Neural cell (in vitro differentiated cells): ENCODE results near the gene RAD51B. TPM values are rescaled to one million over a fixed set of nuclear protein-coding genes. Genes with fewer than 3 reads are reported as not detected.

Experiments used
- H2AFZ ChIP-seq: fragments of 200-600, 300-800 bp; sonication (generic), shearing (Covaris generic); 2 replicates; pipeline ENCODE4 v1.6.0; 2014; ENCODE audit warnings: low read depth, mild to moderate bottlenecking, antibody characterized with exemption, low read length, moderate library complexity
- H3F3A ChIP-seq: fragments of 200-600 bp; shearing (Covaris generic); 2 replicates; pipeline ENCODE4 v1.6.1; 2016; ENCODE audit warnings: mild to moderate bottlenecking, moderate library complexity, mixed read lengths, antibody characterized with exemption, low read length; ENCODE audit not compliant: insufficient read depth, poor library complexity, severe bottlenecking
- H3K27ac ChIP-seq: fragments of 200-600, 300-800 bp; sonication (generic), shearing (Covaris generic); 2 replicates; pipeline ENCODE4 v1.5.1; 2014; ENCODE audit warnings: mild to moderate bottlenecking, low read length, moderate library complexity
- H3K27me3 ChIP-seq: fragments of 300-800, 200-600 bp; sonication (generic), shearing (Covaris generic); 2 replicates; pipeline ENCODE4 v1.6.0; 2014; ENCODE audit warnings: mild to moderate bottlenecking, low read depth, low read length, moderate library complexity; ENCODE audit not compliant: insufficient read depth
- H3K36me3 ChIP-seq: fragments of 300-800, 200-600 bp; sonication (generic), shearing (Covaris generic); 2 replicates; pipeline ENCODE4 v1.5.1; 2014; ENCODE audit warnings: mild to moderate bottlenecking, antibody characterized with exemption, low read length, moderate library complexity; ENCODE audit not compliant: insufficient read depth
- H3K4me2 ChIP-seq: fragments of 300-800, 200-600 bp; sonication (generic), shearing (Covaris generic); 2 replicates; pipeline ENCODE4 v1.6.0; 2014; ENCODE audit warnings: mild to moderate bottlenecking, low read length
- H3K4me3 ChIP-seq: fragments of 300-800, 200-600 bp; sonication (generic), shearing (Covaris generic); 2 replicates; pipeline ENCODE4 v1.5.1; 2014; ENCODE audit warnings: mild to moderate bottlenecking, low read length, moderate library complexity
- H3K79me2 ChIP-seq: fragments of 200-600 bp; shearing (Covaris generic); replicated peaks from 2 replicates; pipeline ENCODE4 v1.6.0; 2014; ENCODE audit warnings: mild to moderate bottlenecking, low read length, moderate library complexity; ENCODE audit not compliant: insufficient read depth
- H3K9ac ChIP-seq: fragments of 300-800, 200-600 bp; sonication (generic), shearing (Covaris generic); 2 replicates; pipeline ENCODE4 v1.6.1; 2016; ENCODE audit warnings: mild to moderate bottlenecking, low read length, mixed read lengths
- H3K9me2 ChIP-seq: fragments of 200-600 bp; shearing (Covaris generic); 2 replicates; pipeline ENCODE4 v1.6.1; 2016; ENCODE audit warnings: mild to moderate bottlenecking, low read length, mixed read lengths; ENCODE audit not compliant: insufficient read depth
- H3K9me3 ChIP-seq: fragments of 200-600, 300-800 bp; sonication (generic), shearing (Covaris generic); 2 replicates; pipeline ENCODE4 v1.6.1; 2016; ENCODE audit warnings: mild to moderate bottlenecking, mixed run types, low read length, moderate library complexity, mixed read lengths
- H4K20me1 ChIP-seq: fragments of 200-600 bp; shearing (Covaris generic); 2 replicates; pipeline ENCODE4 v1.6.1; 2016; ENCODE audit warnings: mild to moderate bottlenecking, mixed run types; ENCODE audit not compliant: insufficient read depth
- EP300 ChIP-seq: fragments of 450-650 bp; conservative IDR thresholded peaks from 2 replicates; pipeline ENCODE4 v1.6.1; 2014; ENCODE audit warnings: antibody characterized with exemption, mild to moderate bottlenecking, moderate library complexity; ENCODE audit not compliant: poor library complexity, severe bottlenecking
- EZH2 ChIP-seq: fragments of 200-600, 300-800 bp; shearing (Covaris generic), sonication (generic); IDR thresholded peaks from 2 replicates; pipeline ENCODE4 v1.6.1; 2014; ENCODE audit warnings: antibody characterized with exemption, low read length, borderline replicate concordance, mild to moderate bottlenecking; ENCODE audit not compliant: insufficient read depth, poor library complexity, severe bottlenecking
- MXI1 ChIP-seq: fragments of 450-650 bp; conservative IDR thresholded peaks from 2 replicates; pipeline ENCODE4 v1.6.1; 2014; ENCODE audit warnings: antibody characterized with exemption, mild to moderate bottlenecking; ENCODE audit not compliant: poor library complexity, severe bottlenecking
- POLR2AphosphoS5 ChIP-seq: IDR thresholded peaks from 2 replicates; pipeline ENCODE4 v1.6.1; 2012
- RAD21 ChIP-seq: fragments of 450-650 bp; conservative IDR thresholded peaks from 2 replicates; pipeline ENCODE4 v1.6.1; 2014; ENCODE audit warnings: antibody characterized with exemption, mild to moderate bottlenecking, moderate library complexity
- SMC3 ChIP-seq: fragments of 450-650 bp; conservative IDR thresholded peaks from 2 replicates; pipeline ENCODE4 v1.6.1; 2014; ENCODE audit warnings: antibody characterized with exemption, mild to moderate bottlenecking, moderate library complexity; ENCODE audit not compliant: poor library complexity
- TAF1 ChIP-seq: IDR thresholded peaks from 2 replicates; pipeline ENCODE4 v1.6.1; 2012; ENCODE audit warnings: low read depth
- polyA plus RNA-seq: library from polyadenylated mRNA; depleted of rRNA; stranded (reverse); fragments of >200 nt; gene quantifications from 2 replicates; pipeline ENCODE4 v1.2.3, GENCODE V29; 2014
- TF ChIP-seq, protein P1 (sequence below): IDR thresholded peaks from 2 replicates; pipeline ENCODE4 v1.6.1; 2012; ENCODE audit warnings: borderline replicate concordance
- TF ChIP-seq, protein P2 (sequence below): fragments of 450-650 bp; IDR thresholded peaks from 2 replicates; pipeline ENCODE4 v1.5.1; 2014; ENCODE audit warnings: antibody characterized with exemption, mild to moderate bottlenecking, moderate library complexity; ENCODE audit not compliant: poor library complexity, severe bottlenecking

The RAD51B gene
- polyA plus RNA-seq, 1 donor from 2014 or later = 3.1 TPM

DNA sequence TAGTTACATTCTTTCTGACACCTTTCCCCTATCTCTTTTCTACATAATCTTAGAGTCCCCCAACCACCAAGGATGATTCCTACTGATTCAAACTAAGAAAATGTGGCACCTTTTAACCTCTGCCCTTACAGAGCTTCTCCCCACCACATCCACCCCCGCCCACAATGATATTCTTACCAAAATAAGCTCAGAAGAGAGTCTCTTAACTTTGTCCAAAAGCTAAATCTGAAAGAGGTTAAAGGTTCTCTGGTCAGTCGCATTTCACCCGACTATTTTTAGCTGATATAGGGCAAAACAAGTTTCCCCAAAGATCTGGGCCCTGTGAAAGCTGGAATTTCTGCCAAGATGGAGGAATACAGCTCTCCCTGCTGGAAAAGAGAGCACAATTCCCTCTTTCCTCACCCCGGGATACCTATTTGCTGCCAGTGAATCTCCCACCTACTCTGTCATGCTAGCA, 844.7 kb downstream of the RAD51B start:
- H3K79me2 ChIP-seq = no peaks in the 10 kb centered on the region
- no peak overlapping the region for H3K4me2 ChIP-seq
- no peaks in the 10 kb centered on the region for H3F3A ChIP-seq
- no peaks in the 10 kb centered on the region for H4K20me1 ChIP-seq
- H3K27ac ChIP-seq = no peak overlapping the region
- TF ChIP-seq, protein P1, sequence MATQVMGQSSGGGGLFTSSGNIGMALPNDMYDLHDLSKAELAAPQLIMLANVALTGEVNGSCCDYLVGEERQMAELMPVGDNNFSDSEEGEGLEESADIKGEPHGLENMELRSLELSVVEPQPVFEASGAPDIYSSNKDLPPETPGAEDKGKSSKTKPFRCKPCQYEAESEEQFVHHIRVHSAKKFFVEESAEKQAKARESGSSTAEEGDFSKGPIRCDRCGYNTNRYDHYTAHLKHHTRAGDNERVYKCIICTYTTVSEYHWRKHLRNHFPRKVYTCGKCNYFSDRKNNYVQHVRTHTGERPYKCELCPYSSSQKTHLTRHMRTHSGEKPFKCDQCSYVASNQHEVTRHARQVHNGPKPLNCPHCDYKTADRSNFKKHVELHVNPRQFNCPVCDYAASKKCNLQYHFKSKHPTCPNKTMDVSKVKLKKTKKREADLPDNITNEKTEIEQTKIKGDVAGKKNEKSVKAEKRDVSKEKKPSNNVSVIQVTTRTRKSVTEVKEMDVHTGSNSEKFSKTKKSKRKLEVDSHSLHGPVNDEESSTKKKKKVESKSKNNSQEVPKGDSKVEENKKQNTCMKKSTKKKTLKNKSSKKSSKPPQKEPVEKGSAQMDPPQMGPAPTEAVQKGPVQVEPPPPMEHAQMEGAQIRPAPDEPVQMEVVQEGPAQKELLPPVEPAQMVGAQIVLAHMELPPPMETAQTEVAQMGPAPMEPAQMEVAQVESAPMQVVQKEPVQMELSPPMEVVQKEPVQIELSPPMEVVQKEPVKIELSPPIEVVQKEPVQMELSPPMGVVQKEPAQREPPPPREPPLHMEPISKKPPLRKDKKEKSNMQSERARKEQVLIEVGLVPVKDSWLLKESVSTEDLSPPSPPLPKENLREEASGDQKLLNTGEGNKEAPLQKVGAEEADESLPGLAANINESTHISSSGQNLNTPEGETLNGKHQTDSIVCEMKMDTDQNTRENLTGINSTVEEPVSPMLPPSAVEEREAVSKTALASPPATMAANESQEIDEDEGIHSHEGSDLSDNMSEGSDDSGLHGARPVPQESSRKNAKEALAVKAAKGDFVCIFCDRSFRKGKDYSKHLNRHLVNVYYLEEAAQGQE = no peak
- TF ChIP-seq, protein P2, sequence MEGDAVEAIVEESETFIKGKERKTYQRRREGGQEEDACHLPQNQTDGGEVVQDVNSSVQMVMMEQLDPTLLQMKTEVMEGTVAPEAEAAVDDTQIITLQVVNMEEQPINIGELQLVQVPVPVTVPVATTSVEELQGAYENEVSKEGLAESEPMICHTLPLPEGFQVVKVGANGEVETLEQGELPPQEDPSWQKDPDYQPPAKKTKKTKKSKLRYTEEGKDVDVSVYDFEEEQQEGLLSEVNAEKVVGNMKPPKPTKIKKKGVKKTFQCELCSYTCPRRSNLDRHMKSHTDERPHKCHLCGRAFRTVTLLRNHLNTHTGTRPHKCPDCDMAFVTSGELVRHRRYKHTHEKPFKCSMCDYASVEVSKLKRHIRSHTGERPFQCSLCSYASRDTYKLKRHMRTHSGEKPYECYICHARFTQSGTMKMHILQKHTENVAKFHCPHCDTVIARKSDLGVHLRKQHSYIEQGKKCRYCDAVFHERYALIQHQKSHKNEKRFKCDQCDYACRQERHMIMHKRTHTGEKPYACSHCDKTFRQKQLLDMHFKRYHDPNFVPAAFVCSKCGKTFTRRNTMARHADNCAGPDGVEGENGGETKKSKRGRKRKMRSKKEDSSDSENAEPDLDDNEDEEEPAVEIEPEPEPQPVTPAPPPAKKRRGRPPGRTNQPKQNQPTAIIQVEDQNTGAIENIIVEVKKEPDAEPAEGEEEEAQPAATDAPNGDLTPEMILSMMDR = no peak
- TF ChIP-seq MXI1 (no peak), TAF1 (no peak), EZH2 (no peak), EP300 (no peak), RAD21 (no peak), SMC3 (no peak), POLR2AphosphoS5 (no peak)
- H2AFZ ChIP-seq = no peak overlapping the region
- no peaks in the 10 kb centered on the region for H3K27me3 ChIP-seq
- H3K9me2 ChIP-seq = no peaks in the 10 kb centered on the region
- H3K9ac ChIP-seq = no peak overlapping the region
- no peaks in the 10 kb centered on the region for H3K9me3 ChIP-seq
- no peaks in the 10 kb centered on the region for H3K36me3 ChIP-seq
- H3K4me3 ChIP-seq = no peak overlapping the region

DNA sequence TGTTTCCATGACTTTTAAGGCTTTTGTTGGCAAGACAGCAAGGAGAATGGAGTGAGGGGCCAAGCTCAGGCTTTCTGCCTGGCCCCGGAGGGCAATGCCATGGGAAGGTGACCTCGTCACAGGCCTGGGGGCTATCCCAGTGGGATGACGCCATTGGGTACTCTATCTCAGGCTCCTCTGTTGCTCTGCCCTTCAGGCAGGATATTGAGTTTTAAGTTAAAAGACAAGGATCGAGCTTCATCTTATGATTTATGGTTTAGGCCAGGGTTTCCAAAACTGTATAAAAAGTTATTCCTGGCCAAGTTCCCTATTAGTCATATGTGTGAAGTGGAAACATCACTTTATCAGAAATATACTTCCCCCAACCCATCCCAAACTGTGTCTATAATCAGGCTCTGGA, 845.6 kb downstream of the RAD51B start:
- no peak overlapping the region for H3K4me3 ChIP-seq
- no peaks in the 10 kb centered on the region for H3K79me2 ChIP-seq
- no peaks in the 10 kb centered on the region for H3F3A ChIP-seq
- H3K27me3 ChIP-seq = no peaks in the 10 kb centered on the region
- no peak overlapping the region for H3K9ac ChIP-seq
- no peaks in the 10 kb centered on the region for H3K9me3 ChIP-seq
- TF ChIP-seq EZH2 (no peak), EP300 (no peak), MXI1 (no peak), RAD21 (no peak), TAF1 (no peak), SMC3 (no peak), POLR2AphosphoS5 (no peak)
- TF ChIP-seq, protein P1 = no peak
- TF ChIP-seq, protein P2 = no peak
- no peaks in the 10 kb centered on the region for H3K9me2 ChIP-seq
- no peak overlapping the region for H2AFZ ChIP-seq
- no peaks in the 10 kb centered on the region for H4K20me1 ChIP-seq
- H3K36me3 ChIP-seq = no peaks in the 10 kb centered on the region
- H3K4me2 ChIP-seq = no peak overlapping the region
- no peak overlapping the region for H3K27ac ChIP-seq
